ENCODE measurements around the gene TMPRSS3. TPM values are rescaled to one million over a fixed set of nuclear protein-coding genes. Genes with fewer than 3 reads are reported as not detected.
A peak's percentile ranks its signal among the peaks of the same experiment; 100 is the strongest.

The TMPRSS3 gene
- total and polyA plus RNA-seq, 9 of the 15 experiments (the other 6 are each of a cell fraction or from before 2014, with no cell fraction given), result 0.07 TPM; not detected in 8

GRCh38 chr21:42384989-42385388, 10.9 kb downstream of the TMPRSS3 start (continued):
- TF ChIP-seq TFE3 (CRISPR knock-in tag; IDR thresholded peaks at IDR 0.05) (peak; percentile 62), YBX1 (IDR thresholded peaks at IDR 0.05) (no peak), RNF219 (CRISPR knock-in tag; IDR thresholded peaks at IDR 0.05) (no peak), CTBP1 (IDR thresholded peaks at IDR 0.05; ENCODE audit: borderline replicate concordance) (peak; percentile 22; the same call in 1 of the 2 replicates), VEZF1 (CRISPR knock-in tag; IDR thresholded peaks at IDR 0.05) (peak; percentile 29; the same call in 1 of the 2 replicates), MAX (CRISPR knock-in tag; IDR thresholded peaks at IDR 0.05) (no peak)
